NK-92 treated with Interleukin-12 subunit alpha and Interleukin-12 subunit beta, amount 100 ng/mL, for 24 hours (cell line): ENCODE measurements around the gene ZNF3.
A peak's percentile ranks its signal among the peaks of the same experiment; 100 is the strongest.
"Not testable (repeated sequence)": the region's sequence is repeated elsewhere in the genome, so short reads cannot be mapped to it uniquely, and the experiment has no call there.

Experiments
- DNase-seq: peaks from one replicate; lab custom pipeline; 2025; lab: John Stamatoyannopoulos, UW

The ZNF3 gene

DNA sequence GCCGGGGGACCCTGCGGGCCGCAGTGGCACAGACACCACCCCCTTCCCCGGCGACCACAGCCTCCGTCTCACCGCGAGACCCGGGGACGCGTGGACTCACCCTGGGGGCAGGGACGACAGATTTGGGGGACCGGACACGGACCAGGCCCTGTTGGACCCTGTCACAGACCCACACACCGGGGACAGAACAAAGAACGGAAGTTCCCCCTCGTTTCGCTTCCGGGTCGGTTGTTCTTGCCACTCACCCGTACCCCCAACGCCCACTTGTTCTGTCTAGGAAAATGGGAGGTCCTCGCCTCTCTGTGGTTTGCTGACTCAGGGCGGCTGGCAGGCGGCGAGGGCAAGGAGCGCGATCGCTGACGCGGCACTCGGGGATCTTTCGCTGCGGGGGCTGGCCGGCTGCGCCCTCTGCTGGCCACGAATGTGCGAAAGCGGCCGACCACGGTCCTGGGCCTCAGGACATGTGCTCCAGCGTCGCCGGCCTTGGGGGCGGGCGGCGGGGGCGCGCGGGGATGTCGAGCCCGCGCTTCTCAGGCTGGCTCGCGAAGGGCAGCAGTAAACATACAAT lies at the start of gene ZNF3:
ZNF3 (minus strand) TSS at position 189 of the 568 bp plus-strand sequence. CDS start 4,366 bp downstream, outside the sequence.
- peak; percentile 99 for DNase-seq

DNA sequence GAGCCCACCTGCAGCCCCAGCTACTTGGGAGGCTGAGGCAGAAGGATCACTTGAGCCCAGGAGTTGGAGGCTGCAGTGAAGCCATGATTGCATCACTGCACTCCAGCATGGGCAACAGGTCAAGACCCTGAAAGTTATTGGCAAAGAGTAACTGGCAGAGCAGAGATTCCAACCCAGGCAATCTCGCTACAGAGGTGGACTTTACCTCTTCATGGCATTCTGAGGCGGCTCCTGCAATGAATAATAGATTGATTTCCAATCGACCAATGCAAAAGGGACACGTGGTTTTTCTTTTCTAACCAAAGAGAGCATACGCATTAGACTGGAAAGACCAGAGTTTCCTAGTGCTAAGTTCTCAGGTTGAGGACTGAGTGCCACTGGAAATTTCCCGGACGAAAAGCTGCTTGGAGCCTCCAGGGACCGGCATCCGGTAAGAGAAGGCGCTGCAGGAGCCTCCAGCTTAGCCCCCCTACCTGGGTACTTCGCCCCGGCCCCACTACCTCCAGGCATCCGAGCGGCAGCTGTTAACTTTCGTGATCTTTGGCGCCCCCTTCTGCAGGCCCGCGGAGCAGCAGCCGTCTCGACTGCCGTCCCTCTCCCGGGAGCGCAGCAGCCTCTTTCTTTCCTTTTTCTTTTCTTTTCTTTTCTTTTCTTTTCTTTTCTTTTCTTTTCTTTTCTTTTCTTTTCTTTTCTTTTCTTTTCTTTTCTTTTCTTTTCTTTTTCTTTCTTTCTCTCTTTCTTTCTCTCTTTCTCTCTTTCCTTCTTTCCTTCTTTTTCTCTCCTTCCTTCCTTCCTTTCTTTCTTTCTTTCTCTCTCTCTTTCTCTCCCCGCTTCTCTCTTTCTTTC lies 49.3 kb upstream of the ZNF3 start:
- DNase-seq = peak; percentile 71

DNA sequence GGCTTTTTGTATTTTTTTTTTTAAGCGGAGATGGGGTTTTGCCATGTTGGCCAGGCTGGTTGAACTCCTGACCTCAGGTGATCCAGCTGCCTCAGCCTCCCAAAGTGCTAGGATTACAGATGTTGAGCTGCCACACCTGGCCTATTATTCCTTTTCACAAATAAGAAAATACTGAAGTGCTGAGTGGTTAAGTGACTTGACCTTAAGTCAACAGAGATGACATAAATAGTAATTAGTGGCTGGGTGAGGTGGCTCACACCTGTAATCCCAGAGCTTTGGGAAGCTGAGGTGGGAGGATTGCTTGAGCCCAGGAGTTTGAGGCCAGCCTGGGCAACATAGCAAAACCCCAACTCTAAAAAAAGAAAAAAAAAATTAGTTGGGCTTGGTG lies 48.7 kb upstream of the ZNF3 start:
- not testable (repeated sequence) for DNase-seq

DNA sequence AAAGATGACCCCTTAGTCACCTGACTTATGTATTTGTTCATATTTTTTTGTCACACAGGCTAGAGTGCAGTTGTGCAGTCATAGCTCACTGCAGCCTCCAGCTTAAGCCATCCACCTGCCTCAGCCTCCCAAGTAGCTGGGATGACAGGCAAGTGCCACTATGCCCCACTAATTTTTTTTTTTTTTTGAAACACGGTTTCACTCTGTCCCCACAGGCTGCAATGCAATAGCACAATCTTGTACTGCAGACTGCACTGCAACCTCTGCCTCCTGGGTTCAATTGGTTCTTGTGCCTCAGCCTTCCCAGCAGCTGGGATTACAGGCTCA lies 47.1 kb upstream of the ZNF3 start:
- DNase-seq = no peak

DNA sequence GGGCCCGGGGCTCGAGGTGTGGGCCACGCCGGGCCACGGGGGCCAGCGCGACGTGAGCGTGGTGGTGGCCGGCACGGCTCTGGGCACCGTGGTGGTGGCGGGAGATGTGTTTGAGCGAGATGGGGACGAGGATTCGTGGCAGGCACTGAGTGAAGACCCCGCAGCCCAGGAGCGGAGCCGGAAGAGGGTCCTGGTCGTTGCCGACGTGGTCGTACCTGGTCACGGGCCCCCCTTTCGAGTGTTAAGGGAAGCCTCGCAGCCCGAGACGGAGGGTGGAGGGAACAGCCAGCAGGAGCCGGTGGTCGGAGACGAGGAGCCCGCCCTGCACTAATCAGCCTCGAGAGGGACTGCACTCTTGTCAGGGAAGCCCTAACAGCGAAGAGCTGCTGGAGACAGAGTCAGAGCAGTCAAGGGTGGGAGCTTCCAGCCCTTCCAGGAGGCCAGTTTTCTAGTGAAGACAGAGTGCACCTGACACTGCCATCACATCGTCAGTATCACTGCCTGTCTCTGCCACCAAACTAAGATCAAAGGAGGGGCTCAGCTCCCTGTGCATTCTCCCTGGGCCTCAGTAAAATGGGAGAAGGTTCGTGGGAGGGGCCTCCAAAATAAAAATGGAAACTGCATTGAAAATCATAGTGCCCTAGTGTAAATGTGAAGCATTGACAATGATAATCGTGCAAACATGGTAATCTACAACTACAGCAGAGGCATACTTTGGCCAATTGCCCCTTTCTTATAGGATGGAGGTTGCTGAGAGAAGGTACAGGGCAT lies 46.5 kb upstream of the ZNF3 start:
- no peak for DNase-seq

DNA sequence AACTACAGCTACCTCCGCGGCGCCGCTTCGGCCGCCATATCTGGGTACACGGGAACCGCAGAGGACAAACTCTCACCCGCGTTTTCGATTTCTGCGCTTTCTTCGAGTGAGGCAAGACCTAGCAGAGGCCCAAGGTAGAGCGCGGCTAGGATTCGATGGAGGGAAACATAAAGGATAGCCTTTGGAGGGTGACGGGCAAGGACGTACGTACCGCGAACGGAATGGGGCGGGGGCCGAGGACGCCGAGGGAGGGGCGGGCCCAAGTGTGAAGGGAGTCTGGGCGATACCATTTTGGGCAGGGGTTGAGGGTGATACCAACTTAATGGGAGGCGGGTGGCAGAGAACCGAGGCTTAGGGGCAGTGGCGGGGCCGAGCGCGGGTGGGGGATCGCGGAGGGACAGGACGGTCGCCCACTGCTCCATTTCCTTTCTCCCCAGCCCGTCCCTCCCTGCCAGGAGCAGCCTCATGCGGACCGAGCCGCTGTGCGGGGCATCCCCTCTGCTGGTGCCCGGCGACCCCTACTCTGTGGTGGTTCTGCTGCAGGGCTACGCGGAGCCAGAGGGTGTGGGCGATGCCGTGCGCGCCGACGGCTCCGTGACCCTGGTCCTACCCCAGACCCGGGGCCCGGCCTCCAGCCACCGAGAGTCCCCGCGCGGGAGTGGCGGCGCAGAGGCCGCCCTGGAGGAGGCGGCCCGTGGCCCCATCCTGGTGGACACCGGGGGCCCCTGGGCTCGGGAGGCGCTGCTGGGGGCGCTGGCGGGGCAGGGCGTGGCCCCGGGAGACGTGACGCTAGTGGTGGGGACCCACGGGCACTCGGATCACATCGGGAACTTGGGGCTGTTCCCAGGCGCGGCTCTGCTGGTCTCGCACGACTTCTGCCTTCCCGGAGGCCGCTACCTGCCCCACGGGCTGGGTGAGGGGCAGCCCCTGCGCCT lies 45.7 kb upstream of the ZNF3 start, which contains the start of gene MBLAC1:
MBLAC1 (plus strand) TSS at position 37 of the 935 bp plus-strand sequence; CDS start at position 466, 429 bp downstream.
- DNase-seq = peak; percentile 86

DNA sequence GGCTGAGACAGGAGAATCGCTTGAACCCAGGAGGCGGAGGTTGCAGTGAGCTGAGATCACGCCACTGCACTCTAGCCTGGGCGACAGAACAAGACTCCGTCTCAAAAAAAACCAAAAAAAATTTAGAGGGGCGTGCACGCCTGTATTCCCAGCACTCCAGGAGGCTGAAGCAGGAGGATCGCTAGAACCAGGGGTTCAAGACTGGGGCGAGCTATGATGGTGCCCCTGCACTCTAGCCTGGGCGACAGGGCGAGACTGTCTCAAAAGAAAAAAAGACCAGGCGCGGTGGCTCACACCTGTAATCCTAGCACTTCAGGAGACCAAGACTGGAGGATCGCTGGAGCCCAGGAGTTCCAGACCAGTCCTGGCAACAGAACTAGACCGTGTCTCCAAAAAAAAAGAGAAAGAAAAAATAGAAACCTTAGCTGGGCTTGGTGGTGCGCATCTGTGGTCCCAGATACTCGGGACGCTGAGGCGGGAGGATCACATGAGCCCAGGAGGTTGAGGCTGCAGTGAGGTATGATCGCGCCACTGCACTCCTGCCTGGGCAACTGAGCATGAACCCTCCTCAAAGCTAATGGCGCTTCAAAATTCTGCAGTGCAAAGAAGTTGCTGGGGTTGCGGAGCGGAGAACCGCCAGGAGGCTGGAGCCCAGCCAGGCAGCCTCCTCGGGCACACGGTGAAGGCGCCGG lies 44.9 kb upstream of the ZNF3 start:
- DNase-seq = no peak

DNA sequence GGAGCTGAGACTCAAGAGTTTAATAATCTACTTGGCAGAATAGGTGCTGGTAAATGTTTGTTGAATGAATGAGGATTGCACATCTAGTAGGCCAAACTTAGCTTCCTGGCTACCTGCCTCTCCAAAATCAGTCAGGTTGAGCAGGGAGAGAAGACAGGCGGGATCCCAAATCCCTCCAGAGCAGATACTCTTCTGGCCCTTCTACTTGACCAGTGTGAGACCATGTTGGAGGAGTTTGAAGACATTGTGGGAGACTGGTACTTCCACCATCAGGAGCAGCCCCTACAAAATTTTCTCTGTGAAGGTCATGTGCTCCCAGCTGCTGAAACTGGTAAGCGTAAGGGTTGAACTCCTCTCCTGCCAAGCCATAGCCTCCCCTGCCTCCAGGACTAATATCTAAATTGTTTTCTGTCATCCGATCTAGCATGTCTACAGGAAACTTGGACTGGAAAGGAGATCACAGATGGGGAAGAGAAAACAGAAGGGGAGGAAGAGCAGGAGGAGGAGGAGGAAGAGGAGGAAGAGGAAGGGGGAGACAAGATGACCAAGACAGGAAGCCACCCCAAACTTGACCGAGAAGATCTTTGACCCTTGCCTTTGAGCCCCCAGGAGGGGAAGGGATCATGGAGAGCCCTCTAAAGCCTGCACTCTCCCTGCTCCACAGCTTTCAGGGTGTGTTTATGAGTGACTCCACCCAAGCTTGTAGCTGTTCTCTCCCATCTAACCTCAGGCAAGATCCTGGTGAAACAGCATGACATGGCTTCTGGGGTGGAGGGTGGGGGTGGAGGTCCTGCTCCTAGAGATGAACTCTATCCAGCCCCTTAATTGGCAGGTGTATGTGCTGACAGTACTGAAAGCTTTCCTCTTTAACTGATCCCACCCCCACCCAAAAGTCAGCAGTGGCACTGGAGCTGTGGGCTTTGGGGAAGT lies 43.0 kb upstream of the ZNF3 start:
- no peak for DNase-seq

DNA sequence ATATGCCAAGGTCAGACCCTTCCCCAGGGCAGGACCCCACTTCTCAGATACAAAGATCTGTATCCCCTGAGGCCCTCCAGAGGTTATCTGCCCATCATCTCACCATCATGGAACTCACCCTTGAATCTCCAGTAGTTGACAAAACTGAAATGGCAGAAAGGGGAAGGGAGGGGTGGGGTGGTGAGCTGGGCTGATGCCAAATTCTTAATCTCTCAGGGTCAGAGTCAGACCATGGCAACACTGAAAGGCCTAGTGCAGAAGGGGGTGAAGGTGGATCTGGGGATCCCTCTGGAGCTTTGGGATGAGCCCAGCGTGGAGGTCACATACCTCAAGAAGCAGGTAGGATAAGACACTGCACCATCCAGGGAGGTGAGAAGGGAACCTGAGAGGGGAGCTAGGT lies 41.0 kb upstream of the ZNF3 start:
- DNase-seq = no peak

DNA sequence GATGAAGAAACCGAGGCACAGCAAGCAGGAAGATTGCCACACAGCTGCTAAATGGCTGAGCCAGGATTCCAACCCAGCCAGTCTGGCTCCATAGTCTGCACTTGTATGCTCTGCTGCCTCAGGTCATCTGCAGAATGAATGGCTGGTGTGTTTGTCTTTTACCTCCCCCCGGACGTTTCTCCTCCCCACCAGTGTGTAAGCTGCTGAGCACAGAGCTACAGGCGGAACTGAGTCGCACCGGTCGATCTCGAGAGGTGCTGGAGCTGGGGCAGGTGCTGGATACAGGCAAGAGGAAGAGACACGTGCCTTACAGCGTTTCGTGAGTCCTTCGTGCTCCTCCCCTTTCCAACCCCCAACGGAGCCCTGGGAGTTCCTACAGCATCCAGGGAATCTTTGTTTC lies 40.5 kb upstream of the ZNF3 start:
- no peak for DNase-seq

DNA sequence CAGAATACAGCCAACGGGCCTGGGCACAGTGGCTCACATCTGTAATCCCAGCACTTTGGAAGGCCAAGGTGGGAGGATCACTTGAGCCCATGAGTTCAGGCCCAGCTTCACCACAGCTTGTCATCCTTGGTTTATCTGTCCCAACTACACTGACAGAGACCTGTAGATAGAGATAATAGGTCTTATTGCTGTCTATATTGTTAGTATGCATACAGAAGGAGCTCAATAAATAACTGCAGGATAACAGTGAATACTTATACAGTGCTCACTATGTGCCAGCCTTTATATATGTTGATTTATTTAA lies 39.2 kb upstream of the ZNF3 start:
- no peak for DNase-seq

DNA sequence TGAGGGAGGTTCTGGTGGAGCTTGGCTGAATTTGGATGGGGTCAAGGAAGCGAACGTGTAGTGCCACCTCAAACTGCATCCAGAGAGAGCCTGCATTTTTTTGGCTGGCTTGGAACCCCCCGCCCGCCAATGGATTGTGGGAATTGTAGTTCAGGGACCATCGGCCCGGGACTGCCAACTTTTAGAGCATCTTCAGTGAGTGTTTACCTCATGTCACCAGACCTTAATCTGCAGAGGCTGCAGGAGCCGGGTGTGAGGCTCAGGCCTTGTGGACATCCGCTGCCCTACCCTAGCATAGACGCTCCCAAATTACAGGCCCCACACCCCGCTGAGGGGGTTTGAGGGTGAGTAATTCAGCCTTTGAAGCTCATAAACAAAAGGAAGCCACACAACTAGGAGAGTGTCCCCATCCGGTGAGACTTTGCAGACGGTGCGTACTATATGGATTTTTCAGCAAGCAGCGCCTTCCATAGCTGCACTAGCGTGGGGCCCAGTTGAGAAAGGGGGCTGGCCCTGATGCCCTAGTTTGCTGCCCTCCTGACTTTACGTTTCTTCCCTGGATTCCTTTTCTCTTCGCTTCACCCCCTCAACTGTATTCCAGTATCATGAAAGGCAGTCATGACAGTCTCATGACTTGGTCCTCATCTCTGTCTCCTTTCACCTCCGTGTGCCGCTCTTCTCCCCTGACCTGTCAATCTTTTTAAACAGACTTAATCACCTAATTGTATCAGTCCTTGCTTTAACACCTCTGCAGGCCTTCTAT lies 38.6 kb upstream of the ZNF3 start:
- no peak for DNase-seq

DNA sequence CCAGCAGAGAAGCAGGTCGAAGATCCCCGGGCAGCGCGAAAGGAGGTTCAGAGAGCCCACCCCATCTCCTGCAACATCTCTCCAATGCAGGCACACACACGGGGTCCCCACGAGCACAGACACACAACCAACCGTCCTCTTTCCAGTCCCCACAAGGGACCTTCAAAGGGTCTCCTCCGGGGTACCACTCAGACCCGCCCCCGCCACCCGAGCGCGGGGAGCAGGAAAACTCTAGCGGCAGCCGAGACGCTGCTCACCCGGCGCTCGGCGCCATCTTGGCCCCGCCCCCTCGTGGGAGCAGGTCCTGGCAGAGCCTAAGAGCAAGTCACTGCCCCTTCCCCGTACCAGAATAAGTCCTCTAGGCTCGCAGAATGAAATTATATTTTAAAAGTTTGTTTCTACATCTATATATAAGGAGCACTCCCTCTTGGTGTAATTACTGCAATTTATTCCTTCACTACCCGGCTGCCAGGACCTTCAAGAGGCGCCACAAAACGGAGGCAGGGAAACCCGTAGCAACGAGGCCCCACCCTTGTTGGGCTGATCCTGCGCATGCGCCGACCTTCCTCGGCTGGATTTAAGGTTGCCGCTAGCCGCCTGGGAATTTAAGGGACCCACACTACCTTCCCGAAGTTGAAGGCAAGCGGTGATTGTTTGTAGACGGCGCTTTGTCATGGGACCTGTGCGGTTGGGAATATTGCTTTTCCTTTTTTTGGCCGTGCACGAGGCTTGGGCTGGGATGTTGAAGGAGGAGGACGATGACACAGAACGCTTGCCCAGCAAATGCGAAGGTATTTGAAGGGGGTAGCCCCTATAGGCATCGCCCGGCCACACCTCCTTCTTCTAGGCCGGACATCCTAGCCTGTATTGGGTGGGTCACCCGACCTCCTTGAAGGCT lies 37.8 kb upstream of the ZNF3 start, which contains the start of the genes CNPY4 and TAF6:
CNPY4 (plus strand) TSS at position 563 of the 898 bp plus-strand sequence; CDS start at position 674, 111 bp downstream.
TAF6 (minus strand) TSS at position 287 of the 898 bp plus-strand sequence. CDS start 5,149 bp downstream, outside the sequence.
- DNase-seq = peak; percentile 95

DNA sequence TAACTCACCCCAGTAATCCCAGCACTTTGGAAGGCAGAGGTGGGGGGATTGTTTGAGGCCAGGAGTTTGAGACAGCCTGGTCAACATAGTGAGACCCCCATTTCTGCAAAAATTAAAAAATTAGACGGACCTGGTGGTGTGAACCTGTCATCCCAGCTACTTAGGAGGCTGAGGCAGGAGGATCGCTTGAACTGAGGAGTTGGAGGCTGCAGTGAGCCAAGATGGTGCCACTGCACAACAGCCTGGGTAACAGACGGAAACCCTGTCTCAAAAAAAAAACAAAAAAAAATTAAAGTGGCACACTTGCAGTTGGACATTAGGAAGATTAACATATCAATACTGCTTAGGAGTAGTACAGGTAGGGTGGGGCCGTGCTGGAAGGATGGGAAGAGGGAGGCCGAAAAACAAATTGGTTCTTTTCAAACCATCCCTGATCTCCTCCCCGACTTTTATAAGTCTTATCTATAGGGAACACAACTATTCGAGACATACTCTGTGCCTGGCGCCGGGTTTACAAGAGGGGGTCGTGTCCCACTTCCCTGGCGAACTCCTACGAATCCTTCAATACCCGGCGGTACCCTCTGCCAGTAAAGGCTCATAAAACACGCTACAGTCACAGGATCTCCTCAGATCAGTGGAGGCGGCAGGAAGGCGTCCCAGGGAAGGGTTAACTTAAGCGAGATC lies 37.0 kb upstream of the ZNF3 start:
- no peak for DNase-seq

DNA sequence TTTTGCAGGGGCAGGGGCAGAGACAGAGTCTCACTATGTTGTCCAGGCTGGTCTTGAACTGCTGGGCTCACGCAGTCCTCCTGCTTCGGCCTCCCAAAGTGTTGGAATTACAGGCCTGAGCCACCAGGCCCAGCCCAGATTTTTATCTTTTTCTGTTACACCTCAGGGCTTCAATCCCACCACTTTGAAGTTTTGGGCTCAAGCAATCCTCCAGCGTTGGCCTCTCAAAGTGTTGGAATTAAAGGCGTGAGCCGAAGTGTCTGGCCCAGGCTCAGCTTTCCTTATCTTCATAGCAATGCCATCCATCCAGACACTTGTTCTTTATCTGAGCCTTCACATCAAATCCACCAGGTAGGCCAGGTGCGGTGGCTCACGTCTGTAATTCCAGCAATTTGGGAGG lies 33.5 kb upstream of the ZNF3 start:
- no peak for DNase-seq

DNA sequence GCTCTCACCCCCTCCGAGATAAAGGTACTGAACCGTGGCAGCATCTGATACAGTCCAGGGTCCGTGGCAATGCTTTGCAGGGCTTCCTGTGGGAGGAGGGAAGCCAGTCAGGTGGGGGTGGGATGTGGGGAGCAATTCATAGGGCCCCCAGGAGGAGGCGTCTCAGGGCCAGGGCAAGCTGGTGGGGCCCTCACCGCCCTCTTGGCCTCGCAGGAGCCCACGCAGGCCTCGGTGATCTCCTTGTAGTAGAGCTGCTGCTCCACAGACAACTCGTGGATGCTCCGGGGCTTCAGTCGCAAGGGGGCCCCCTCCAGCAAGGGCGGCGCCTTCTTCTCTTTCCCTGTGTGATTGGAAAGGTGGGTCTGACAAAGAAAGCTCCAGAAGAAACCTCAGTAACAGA lies 30.4 kb upstream of the ZNF3 start:
- DNase-seq = no peak

DNA sequence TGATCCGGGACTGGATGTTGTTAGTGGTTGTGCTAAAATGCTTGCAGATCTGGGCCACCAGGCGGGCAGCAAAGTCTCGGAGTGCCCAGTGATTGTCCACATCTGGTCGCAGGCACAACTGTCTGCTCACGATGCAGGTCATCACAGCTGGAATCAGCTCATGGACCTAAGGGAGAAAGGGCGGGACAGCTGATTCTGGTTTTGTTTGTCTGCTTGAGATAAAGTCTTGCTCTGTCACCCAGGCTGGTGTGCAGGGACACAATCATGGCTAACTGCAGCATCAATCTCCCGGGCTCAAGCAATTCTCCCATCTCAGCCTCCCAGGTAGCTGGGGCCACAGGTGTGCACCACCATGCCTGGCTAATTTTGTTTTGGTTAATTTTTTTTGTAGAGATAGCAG lies 29.6 kb upstream of the ZNF3 start:
- DNase-seq = no peak
